Inflammatory macrophage (primary cell): ENCODE data around the gene RAN.
"Not testable (repeated sequence)": the region's sequence is repeated elsewhere in the genome, so short reads cannot be mapped to it uniquely, and the experiment has no call there.

Experiments used
- DNase-seq, 2 donors: peaks; one replicate each; pipeline ENCODE4 v3.0.0-alpha.2; 2020 to 2022

Gene RAN

DNA sequence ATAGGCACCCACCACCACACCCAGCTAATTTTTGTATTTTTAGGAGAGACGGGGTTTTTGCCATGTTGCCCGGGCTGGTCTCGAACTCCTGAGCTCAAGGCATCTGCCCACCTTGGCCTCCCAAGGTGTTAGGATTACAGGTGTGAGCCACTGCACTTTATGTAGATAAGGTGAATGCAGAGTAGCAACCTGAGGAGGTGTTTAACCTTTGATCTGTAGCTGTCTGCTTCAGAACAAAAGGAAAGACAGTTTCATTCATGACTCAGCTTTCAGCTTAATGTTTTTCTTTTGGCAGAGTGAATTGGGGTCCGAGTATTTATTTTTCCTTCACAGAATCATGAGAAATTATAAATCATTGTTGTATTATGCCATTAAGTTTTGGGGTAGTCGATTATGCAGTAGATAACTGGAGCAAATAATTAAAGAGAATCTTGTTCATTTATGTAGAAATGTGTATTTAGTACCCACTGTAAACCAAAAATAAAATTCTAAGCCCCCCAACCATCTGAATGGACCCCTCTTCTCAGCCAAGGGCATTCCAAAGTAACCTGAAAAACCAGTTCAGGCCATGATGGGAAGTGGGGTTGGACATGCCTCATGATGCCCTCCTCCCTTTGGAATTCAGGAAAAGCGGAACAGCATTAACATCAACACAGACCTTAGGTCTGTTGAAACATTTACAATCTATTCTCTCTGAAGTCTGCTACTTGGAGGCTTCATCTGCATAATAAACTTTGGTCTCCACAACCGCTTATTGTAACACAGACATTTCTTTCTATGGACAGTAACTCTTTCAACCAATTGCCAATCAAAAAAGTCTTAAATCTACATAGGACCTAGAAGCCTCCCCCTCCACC is 22.1 kb upstream of the RAN start:
- DNase-seq = no peak

DNA sequence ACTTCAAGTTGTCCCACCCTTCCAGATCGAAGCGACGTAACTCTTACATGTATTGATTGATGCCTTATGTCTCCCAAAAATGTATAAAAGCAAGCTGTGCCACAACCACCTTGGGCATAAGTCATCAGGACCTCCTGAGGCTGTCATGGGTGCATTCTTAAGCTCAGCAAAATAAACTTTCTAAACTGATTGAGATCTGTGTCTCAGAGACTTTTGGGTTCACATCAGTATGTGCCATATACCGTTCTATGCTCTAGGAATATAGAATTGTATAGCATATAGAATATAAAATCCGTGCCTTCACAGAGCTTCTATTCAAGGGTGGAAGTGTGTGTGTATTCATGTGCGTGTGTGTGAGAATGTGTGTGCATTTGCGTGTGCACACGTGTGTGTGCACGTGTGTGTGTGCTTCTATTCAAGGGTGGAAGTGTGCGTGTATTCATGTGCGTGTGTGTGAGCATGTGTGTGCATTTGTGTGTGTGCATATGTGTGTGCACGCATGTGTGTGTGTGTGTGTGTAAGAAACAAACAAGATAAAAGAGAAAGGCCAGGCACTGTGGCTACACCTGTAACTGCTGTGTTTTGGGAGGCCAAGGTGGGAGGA is 21.3 kb upstream of the RAN start:
- DNase-seq = no peak

DNA sequence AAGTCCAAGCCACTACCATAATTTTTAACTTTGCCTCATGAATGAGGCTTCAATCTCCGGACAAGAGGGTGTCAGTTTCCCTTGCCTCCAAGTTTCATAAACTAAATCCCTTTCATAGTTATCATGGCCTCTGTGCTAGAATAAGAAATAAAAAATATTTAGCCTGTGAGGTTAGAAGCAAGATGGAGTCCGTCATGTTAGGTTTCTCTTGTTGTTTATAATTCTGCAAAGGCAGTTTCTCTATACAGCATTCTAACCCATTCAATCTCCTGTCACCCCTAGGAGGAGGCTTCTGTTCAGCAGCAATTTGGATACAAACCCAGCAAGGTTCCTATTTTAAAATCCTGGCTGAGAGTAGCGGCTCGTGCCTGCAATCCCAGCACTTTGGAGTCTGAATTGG is 15.8 kb upstream of the RAN start:
- DNase-seq = no peak

DNA sequence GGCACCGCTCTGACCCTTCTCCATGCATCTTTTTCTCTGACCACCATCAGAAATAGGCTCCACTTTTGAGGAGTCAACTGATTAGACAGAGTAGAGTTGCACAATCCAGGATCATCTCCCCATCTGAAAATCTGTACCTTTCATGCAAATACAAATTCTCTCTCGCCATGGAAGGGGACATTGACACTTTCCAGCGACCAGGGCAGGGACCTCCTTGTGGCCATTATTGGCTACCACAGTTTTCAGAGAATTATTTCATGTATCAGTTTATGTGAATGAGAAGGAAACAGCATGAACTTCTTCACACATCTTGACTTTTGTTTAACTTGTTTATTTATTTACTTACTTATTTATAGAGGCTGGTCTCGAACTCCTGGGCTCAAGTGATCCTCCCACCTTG is 13.8 kb upstream of the RAN start:
- no peak for DNase-seq

DNA sequence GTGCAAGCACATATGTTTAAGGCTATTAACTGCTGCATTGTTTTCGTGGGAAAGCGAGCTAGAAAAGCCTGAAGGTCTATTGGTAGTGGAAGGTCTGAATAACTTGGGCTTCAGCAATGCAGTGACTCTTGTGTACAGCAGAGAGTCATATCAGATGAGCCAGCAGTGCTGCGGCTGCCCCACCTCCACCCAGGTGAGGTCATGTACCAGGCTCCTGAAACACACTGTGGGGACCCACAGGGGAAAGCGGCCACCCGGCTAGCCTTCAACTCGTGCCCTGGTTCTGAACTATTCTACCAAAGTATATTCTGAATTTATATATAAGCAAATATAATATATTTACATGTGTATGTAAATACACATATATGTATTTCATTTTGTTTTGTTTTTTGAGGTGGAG is 12.7 kb upstream of the RAN start:
- no peak for DNase-seq

DNA sequence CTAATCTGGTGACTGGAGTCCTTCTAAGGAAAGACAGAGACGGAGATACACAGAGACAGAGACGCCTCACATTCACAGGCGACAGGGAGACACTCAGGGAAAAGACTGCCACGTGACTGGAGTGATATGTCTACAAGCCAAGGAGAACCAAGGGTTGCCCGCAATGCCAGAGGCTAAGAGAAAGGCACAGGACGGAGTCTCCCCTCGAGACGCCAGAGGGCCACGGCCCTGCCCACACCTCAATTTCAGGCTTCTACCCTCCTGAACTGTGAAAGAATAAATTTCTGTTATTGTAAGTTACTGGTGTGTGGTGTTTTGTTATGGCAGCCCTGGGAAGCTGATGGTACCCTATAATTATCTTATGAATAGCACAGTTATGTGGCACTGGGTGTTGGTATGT is 11.6 kb upstream of the RAN start:
- no peak for DNase-seq

DNA sequence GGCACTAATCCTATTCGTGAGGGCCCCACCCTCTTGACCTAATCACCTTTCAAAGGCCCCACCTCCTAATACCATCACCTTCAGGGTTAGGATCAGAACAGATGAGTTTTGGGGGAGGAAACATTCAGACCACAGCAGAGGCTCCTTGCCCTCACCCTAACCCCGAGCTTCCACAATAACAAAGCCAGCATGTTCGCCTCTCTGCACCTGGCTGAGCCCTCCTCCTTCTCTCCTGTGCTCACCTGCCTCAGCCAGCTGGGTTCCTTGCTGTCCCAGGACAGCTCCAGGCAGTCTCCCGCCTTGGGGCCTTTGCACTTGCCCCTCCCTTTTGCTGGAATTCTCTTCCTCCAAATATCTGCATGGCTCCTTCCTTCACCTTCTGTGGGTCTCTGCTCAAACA is 9.7 kb upstream of the RAN start:
- no peak for DNase-seq

DNA sequence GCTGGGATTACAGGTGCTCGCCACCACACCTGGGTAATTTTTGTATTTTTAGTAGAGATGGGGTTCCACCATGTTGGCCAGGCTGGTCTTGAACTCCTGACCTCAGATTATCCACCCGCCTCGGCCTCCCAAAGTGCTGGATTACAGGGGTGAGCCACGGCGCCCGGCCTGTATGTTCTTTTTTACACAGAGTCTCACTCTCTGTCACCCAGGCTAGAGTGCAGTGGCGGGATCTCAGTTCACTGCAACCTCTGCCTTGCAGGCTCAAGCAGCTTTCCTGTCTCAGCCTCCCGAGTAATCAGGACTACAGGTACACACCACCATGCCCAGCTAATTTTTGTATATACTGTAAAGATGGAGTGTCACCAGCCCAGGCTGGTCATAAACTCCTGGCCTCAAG is 9.1 kb upstream of the RAN start:
- not testable (repeated sequence) for DNase-seq

DNA sequence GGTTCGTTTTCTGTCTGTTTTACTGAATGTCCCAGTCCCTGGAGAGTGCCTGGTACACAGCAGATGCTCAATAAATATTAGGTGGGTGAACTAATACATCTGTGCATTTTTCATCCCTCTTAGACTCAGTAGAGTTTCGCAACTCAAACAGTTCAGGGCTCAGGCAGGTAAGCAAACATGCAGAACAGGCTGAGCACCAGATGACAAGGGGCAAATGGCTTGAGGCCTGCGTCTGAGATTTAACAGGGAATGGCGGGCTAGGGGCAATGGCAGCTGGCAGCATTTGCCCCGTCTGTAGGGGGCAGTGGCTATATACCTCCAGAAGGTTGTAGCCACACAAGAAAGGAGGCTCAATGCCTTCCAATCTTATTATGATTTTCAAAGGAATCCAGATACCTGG is 8.6 kb upstream of the RAN start:
- no peak for DNase-seq

DNA sequence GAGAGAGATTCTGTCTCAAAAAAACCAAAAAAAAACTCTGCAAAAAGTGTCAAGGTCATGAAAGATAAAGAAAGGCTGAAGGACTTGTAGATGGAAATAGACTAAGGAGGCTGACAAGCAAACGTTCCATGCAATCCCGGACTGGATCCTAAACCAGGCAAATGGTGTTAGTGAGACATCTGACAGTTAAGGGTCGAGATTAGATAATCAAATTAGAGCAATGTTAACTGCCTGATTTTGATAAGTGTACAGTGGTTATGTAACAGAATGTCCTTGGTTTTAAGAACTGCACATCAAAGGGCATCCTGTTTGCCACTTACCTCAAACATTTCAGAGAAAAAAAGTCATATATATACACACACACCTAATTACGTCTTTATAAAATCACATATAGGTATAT is 3.5 kb upstream of the RAN start:
- no peak for DNase-seq

DNA sequence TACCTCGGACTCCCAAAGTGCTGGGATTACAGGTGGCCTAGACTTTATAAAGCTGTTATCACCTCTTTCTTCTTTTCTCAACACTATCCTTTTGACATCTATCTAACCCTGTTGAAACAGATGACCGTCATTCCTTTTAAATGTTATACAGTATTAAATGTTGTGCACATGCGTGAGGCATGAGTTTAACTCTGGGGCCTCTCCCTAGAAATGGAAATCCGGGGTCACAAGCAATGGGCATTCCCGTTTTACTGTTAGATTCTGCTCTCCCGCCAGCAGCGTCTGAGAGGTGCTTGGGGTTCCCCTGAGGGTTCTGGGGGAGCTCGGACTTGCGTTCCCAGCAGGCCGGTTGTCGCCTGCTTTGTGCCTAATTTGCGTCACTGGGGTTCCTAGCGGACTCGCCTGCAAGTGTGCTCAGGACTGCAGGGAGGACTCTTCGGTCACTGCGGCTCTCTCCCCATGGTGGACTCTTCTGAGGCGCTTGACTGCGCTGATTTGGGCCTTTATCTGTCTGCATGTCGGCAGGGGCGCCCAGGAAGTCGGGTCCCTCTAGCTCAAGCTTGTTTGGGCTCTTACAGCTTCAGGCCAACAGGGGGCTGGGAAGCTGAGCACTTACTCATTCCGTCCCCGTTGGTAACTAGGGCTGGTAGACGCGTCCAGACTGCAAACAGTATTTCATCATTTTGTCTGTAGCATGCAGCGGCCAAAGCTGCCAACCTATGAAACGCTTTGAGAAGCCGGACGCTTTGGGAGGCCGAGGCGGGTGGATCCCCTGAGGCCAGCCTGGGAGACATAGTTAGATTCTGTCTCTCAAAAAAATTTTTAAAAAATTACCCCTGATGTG is 1.2 kb upstream of the RAN start:
- peak; percentile 87 to 89 for DNase-seq

DNA sequence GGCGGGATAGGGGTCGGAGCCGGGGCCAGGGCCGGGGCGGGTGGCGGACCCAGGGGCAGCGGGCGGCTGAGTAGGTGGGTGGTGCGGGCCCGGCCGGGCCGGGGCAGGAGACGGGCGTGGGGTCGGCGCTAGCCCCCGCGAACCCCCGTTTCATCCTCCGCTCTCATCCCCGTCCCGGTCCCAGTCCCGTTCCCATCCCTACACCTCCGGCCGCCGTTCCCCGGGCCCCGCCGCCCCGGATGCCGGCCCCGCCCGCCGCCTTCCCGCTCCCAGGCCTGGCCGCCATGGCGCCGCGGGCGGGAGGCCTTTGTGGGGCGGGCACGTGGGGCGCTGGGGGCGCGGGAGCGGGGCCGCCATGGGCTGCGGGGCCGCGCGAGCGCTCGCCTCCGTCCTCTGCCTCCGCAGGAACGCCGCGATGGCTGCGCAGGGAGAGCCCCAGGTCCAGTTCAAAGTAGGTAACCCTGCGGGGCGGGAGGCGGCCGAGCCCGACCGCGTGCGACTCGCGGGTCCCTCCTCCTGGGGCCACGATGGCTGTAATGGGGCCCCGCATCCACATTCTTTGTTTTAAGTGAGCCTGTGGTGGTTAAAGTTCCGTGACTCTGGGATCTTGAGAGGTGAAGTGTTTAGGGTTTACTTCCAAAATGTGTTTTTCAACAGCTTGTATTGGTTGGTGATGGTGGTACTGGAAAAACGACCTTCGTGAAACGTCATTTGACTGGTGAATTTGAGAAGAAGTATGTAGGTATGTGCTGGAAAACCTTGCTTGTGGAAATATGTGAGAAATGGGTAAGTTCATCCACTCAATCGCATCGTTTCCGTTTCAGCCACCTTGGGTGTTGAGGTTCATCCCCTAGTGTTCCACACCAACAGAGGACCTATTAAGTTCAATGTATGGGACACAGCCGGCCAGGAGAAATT is 572 bp downstream of the RAN start:
- peak; percentile 20 to 56 for DNase-seq

DNA sequence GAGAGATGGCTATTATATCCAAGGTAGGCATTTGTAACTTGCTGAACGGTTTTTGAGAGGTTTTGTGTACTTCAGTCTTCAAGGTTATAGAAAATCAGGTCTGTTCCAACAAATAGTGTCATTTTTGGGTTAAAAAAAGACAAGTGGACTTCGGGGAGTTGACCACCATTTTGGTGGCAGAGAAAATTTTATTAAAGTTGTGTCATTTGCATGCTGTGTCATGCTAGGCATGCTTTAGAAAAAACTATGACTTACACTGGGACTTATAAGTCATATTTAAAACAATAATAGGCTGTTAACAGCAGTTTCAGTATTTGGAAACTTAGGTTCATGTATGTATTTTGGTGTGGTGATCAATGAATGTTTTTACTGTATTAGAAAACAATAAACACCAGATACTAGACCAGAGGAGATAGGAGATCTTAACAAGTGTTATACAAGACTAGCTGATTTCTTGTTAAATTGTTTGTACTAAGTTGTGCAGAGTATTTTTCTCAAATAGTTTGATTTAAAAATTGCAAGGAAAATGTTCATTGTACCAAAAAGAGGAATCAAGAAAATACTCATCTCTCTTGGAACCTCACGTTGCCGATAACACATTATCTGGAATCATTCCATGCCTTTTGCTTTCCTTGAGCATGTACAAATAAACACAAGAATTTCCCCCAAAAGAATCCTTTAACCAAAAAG is 1.4 kb downstream of the RAN start:
- DNase-seq = no peak

DNA sequence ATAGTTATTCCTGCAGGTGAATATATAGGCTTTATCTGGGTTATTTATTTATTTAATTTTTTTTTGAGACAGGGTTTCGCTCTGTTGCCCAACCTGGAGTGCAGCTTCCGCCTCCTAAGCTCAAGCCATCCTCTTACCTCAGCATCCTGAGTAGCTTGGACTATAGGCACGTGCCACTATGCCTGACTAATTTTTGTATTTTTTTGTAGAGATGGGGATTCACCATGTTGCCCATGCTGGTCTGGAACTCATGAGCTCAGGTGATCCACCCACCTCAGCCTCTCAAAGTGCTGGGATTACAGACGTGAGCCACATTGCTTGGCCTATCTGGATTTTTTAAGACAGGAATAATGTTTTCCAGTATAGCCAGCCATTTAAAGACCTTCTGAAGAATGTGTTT is 2.0 kb downstream of the RAN start:
- no peak for DNase-seq

DNA sequence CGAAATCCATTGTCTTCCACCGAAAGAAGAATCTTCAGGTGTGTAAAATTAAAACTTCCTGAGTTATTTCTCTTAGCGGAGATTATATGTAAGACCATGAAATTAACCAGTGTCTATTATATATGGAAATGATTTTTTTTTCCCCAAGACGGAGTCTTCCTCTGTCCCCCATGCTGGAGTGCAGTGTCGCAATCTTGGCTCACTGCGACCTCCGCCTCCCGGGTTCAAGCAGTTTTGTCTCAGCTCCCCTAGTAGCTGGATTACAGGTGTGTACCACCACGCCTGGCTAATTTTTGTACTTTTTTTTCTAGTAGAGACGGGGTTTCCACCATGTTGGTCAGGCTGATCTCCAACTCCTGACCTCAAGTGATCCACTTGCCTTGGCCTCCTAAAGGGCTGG is 2.8 kb downstream of the RAN start:
- no peak for DNase-seq

DNA sequence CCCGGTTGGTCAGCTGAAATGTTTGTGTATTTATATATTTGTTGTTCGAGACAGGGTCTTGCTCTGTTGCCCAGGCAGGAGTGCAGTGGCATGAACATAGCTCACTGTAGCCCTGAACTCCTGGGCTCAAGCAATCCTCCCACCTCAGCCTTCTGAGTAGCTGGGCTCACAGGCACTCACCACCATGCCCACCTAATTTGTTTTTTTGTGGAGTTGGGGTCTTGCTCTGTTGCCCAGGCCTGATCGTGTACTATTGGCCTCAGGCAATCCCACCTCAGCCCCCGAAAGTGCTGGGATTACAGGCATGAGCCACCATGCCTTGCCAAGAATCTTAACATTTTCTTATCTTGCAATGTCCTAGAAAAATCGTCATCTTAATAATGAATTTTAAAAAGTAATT is 3.3 kb downstream of the RAN start:
- DNase-seq = no peak

DNA sequence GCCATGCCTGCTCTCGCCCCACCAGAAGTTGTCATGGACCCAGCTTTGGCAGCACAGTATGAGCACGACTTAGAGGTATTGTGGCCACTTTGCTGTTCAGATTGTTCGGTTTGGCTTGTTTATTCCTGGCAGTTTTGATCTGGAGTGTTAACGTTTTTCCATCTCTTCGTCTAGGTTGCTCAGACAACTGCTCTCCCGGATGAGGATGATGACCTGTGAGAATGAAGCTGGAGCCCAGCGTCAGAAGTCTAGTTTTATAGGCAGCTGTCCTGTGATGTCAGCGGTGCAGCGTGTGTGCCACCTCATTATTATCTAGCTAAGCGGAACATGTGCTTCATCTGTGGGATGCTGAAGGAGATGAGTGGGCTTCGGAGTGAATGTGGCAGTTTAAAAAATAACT is 3.8 kb downstream of the RAN start:
- DNase-seq = not testable (repeated sequence)

DNA sequence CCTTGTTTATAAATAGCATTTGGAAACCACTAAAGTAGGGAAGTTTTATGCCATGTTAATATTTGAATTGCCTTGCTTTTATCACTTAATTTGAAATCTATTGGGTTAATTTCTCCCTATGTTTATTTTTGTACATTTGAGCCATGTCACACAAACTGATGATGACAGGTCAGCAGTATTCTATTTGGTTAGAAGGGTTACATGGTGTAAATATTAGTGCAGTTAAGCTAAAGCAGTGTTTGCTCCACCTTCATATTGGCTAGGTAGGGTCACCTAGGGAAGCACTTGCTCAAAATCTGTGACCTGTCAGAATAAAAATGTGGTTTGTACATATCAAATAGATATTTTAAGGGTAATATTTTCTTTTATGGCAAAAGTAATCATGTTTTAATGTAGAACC is 4.4 kb downstream of the RAN start:
- DNase-seq = no peak

DNA sequence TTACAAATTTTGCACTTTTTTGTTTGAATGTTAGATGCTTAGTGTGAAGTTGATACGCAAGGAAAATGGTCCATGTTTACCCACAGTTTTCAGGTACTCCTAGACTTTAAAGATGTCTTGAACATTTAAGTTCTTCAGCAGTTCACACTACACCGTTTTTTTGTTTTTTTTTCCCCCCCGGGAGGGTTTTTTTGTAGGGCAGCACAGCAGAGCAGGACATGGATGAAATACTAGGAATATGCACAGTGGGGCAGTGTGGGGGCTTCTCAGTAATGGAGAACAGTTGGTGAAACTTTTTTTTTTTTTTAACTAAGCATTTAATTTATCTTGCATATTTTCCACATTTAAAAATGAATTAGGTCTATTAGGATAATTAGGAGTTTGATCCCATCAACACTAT is 4.9 kb downstream of the RAN start:
- no peak for DNase-seq

DNA sequence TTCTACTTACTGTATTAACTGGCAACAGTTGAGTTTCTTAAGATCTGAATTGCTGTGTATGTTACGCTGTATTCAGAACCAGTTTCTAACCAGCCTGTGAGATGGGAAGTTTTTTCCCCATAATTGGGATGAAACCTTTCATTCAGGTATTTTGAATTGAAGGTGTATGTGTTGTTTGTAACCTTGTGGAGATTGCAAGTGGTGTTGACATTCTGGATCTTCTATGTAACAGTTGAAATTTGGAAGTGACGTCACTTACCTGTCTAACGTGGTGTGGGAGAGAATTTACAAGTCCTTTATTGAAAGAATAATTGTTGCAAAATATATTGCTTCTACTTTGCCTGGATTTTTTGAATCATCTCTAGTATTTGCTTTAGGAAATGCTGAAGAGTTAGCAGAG is 5.5 kb downstream of the RAN start:
- no peak for DNase-seq

DNA sequence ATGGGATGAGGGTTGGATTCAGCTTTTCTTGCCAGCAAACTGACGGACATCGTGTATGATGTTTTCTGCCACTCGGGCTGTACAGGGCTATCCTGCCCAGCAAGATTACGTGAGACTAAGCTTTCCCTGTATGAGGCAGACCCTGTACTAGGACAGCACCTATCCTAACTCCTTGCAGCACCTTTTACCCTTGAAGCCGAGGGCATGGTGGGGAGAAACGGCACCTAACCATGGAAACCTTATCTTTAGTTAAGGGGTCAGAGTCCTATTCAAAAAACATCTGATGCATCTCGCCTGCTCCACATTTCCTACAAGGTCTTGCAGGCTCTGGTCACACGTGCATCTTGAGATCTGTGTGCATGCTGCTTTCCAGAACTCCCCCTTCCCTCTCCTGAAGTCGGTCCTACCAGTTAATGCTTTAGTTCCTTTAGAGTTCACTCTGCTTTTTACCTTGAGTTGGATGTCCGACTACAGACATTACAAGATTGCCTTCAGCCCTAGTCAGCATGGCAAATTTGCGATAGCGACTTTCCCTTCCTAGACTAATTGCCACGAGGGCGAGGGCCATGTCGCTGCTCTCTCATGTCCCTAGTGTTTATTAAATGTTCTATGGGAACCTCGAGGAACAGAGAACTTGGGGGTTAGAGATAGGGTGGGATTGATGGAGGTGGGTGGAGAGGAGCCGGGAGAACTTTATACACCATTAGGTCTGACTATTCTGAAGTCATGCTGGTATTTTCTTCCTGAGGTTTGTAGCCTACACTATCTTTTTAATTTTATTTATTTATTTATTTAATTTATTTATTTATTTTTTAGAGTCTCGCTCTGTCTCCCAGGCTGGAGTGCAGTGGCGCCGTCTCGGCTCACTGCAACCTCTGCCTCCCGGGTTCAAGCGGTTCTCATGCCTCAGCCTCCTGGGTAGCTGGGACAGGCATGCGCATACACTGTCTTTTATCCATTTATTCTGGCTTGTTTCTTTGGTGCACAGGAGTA is 6.6 kb downstream of the RAN start:
- no peak for DNase-seq
